ENCODE measurements around the gene MTO1. TPM values are rescaled to one million over a fixed set of nuclear protein-coding genes. Genes with fewer than 3 reads are reported as not detected.
A peak's percentile ranks its signal among the peaks of the same experiment; 100 is the strongest.
"Not testable (repeated sequence)": the region's sequence is repeated elsewhere in the genome, so short reads cannot be mapped to it uniquely, and the experiment has no call there.

MTO1 gene
- 25.7 and 26.7 TPM in 2 replicates for total RNA-seq (2014; rRNA removed; shearing (Covaris generic))

GRCh38 chr6:73461537-73462350, at the start of gene MTO1:
TSS of gene MTO1 (plus strand) at chr6:73461737. CDS start at chr6:73461855, 118 bp downstream.
- DNase-seq (ENCODE audit: low spot score): peak; percentile 80

GRCh38 chr6:73413102-73413501, 48.4 kb upstream of the MTO1 start:
- DNase-seq (ENCODE audit: low spot score): no peak

DNA sequence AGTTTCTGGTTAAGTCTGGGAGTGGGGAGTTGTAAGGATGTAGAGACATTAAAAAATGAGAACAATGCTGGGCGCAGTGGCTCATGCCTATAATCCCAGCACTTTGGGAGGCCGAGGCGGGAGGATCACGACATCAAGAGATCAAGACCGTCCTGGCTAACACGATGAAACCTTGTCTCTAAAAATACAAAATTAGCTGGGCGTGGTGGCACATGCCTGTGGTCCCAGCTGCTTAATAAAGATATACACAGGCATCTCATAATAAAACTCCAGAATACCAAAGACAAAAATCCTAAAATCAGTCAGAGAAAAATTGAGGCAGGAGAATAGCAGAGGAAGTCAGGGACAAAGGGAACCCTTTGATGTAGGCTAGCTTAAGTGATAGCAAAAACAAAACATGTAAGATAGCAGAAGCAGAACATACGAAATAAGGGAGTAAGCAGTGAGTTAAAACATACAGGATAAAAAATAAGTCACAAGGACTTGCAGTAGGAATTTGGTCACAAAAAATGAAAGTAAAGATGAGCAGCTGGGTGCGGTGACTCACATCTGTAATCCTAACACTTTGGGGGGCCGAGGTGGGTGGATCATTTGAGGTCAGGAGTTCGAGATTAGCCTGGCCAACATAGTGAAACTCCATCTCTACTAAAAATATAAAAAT, 43.3 kb upstream of the MTO1 start:
- DNase-seq (ENCODE audit: low spot score): peak; percentile 3

- DNase-seq (ENCODE audit: low spot score): no peak
Measured at GRCh38 chr6:73421534-73421933, 40.0 kb upstream of the MTO1 start.

DNA sequence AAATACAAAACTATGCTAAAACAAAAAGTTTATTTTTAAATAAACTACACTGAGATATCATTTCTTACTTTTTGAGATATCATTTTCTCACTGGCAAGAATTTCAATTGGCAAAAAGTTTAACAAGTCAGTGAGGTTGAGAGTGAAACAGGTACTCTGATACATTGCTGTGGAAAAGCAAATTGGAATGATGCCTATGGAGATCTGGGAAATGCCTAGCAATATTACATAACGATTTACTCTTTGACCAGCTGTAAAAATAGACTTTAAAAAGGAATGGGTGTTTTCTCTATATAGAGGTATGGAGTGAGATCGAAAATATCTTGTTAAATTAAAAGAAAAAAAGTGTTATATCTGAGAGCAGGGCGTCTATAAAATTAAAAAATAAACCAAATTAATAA, 26.3 kb upstream of the MTO1 start:
- DNase-seq (ENCODE audit: low spot score): no peak

DNA sequence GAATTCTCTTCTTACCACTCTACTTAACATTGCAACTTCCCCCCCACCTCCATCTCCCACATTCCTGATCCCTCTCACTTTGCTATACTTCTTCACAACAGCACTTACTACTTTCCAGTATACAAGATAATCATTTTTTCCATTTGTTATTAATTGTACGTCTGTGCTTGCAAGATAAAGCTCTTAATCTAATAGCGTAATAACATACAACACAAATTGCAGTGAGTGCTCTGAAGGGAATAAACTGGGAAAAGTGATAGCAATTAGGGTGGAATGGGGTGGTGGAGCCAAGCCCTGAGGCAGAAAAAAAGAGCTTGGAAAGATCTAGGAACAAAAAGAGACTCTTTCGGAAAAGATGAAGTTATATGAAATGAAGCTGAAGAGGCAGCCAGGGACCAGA, 18.0 kb upstream of the MTO1 start:
- no peak for DNase-seq (ENCODE audit: low spot score)

DNA sequence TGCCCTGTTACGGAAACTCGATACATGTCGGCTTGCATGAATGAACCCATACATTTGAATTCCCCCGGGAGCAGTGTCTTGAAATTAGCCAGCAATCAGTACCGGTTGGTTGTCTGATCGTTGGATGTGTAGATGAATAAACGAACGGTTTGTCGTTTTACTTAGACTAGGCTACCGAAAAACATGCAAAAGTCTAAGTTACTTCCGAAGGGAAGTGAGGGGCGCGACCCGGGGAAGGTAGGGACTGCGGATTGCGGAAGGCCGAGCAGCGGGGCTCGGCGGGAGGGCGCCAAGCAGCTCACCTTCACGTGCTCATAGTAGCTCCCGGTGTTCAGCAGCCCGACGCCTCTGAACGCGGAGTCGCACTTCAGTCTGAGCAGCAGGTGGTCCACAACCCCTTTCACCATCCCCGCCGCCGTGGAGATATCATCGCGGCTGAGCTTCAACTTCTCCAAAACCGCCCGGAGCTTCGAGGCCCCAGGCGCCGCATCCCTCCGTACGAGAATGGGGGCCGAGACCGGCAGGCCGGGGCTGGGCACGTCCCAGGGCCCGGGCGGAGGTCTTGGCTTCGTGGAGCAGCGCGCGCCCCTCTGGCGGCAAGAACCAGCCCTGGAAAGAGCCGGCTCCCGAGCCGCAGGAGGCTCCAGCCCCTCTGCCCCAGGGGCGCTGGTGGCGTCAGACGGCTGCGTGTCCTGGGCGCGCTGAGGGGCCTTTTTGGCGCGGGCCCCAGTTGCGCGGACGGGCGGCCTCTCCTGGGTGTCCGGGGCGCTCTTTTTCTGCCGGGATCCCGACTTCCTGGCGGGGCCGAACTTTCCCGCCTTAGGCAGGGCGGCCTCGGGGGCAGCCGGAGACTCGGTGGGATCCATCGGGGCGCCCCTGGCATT, 10.1 kb upstream of the MTO1 start:
- no peak for DNase-seq (ENCODE audit: low spot score)

DNA sequence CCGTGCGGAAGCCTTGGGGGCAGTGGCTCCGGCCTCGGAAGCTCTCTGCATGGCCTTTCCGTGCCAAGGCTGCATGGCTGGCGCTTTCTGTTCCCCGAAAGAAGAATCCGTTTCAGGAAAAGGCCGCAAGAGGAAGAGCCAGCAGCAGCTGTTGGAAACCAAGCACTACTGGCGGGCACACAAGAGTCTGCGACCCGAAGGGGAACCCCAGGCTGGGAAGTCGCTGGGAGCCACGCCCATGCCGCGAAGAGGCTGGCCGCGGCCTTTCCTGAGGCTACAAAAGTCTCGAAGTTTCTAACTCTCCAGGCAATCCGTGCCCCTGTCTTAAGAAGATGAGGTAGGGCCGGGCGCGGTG, 9.5 kb upstream of the MTO1 start, which contains the start of gene CGAS:
CGAS (minus strand) TSS at position 191 of the 355 bp plus-strand sequence; CDS start at position 75, 116 bp downstream.
- no peak for DNase-seq (ENCODE audit: low spot score)

DNA sequence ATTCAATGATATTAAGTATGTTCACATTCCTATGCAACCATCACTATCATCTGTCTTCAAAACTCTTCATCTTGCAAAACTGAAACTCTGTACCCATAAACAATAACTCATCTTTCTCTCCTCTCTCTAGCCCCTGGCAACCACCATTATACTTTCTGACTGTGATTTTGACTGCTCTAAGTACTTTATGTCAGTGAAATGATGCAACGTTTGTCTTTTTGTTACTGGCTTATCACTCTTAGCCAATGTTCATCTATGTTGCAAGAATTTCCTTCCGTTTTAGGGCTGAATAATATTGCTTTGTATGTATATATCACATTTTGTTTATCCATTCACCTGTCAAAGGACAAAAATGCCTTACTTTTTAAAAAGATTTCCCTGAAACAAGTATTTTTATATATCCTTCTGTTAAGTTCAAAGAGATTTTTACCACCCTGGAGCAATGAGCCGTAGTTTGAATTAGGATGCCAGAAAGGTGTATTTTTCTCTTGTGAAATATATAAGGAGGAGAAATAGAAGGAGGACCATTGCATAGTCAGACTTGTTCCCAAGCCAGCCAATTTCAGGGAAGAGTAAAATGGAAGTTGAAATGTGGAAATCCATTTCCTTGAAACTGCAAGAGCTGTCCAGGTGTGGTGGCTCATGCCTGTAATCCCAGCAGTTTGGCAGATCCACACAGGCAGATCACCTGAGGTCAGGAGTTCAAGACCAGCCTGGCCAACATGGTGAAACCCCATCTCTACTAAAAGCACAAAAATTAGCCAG, 5.5 kb upstream of the MTO1 start:
- DNase-seq (ENCODE audit: low spot score): no peak

- not testable (repeated sequence) for DNase-seq (ENCODE audit: low spot score)
Measured at GRCh38 chr6:73459474-73459873, 2.1 kb upstream of the MTO1 start.

DNA sequence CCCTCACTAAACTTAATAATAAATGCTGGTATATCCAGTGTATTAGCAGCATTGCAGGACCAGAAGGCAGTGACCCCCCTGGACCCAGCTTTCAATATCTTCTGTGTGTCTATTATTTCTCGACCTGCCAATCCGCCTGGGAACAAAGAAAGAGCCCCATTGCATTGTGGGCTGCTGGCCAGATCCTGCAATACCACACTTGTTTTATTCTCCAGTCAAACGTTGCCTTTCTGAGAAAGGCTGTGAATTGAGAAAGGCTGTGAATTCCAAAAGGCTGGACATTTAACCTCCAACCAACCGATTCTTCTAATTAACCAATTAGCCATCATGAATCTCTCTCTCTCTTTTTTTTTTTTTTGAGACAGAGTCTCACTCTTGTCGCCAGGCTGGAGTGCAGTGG, 1.5 kb upstream of the MTO1 start:
- DNase-seq (ENCODE audit: low spot score): no peak

- no peak for DNase-seq (ENCODE audit: low spot score)
Measured at GRCh38 chr6:73471686-73472290, 10.3 kb downstream of the MTO1 start.

DNA sequence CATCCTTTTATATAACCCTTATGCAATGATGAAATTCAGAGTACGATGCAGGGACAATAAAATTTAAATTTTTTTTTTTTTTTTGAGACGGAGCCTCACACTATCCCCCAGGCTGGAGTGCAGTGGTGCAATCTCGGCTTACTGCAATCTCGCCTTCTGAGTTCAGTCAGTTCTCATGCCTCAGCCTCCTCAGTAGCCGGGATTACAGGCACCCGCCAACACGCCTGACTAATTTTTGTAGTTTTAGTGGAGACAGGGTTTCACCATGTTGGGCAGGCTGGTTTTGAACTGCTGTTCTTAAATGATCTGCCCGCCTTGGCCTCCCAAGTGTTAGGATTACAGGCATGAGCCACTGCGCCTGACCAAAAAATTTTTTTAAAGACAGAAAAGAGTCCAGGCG, 15.2 kb downstream of the MTO1 start:
- no peak for DNase-seq (ENCODE audit: low spot score)

DNA sequence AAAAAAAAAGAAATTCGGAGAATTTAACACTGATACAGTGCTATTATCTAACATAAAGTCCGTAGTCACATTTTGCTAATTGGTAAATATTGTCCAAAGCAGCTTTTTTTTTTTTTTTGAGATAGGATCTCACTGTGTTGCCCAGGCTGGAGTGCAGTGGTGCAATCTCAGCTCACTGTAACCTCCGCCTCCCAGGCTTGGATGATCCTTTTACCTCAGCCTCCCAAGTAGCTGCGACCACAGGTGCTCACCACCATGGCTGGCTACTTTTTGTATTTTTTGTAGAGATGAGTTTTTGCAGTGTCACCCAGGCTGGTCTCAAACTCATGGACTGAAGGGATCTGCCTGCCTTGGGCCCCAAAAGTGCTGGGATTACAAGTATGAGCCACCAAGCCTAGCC, 15.9 kb downstream of the MTO1 start:
- no peak for DNase-seq (ENCODE audit: low spot score)

GRCh38 chr6:73481969-73482368, 20.4 kb downstream of the MTO1 start:
- peak; percentile 77 for DNase-seq (ENCODE audit: low spot score)

- DNase-seq (ENCODE audit: low spot score): no peak
Measured at GRCh38 chr6:73484438-73484837, 22.9 kb downstream of the MTO1 start.

DNA sequence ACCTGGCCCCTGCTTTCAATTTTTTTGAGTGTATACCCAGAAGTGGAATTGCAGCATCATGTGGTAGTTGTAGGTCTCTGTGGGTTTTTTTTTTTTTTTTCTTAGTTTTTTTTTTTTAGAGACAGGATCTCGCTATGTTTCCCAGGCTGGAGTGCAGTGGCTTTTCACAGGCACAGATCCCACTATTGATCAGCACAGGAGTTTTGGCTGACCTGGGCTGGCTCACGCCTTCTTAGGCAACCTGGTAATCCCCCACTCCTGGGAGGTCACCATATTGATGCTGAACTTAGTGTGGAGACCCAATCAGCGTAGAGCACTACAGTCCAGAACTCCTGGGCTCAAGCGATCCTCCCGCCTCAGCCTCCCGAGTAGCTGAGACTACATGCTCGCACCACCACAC, 25.9 kb downstream of the MTO1 start:
- DNase-seq (ENCODE audit: low spot score): no peak

DNA sequence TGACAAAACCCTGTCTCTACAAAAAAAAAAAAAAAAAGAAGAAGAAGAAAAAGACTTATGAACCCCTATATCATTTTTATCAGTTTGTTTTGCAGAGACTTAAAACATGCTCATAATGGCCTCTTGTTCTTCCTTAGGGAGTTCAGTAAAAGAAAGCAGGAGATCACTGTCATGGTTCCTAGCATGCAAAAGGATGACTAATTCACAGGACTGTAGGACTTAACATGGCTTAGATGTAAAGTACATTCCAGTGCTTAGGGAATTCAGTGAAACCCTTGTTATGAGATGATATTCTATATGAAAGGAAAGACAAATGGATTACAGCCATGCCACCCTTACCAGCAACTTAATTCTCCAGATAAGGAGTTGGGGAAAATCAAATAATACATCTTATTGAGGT, 29.8 kb downstream of the MTO1 start:
- no peak for DNase-seq (ENCODE audit: low spot score)

DNA sequence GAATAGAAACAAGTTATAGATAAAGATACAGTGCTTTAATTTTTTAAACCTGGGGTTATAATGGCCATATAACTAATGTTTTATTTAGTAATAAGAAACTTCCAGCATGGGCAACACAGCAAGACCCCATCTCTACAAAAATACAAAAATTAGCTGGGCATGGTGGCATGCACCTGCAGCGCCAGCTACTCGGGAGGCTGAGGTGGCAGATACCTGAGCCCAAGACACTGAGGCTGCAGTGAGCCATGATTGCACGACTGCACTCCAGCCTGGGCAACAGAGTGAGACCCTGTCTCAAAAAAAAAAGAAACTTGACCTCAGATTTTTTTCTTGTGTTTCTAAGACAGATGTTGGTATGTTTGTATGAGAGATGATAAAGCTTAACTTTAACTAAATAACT, 36.4 kb downstream of the MTO1 start:
- no peak for DNase-seq (ENCODE audit: low spot score)

DNA sequence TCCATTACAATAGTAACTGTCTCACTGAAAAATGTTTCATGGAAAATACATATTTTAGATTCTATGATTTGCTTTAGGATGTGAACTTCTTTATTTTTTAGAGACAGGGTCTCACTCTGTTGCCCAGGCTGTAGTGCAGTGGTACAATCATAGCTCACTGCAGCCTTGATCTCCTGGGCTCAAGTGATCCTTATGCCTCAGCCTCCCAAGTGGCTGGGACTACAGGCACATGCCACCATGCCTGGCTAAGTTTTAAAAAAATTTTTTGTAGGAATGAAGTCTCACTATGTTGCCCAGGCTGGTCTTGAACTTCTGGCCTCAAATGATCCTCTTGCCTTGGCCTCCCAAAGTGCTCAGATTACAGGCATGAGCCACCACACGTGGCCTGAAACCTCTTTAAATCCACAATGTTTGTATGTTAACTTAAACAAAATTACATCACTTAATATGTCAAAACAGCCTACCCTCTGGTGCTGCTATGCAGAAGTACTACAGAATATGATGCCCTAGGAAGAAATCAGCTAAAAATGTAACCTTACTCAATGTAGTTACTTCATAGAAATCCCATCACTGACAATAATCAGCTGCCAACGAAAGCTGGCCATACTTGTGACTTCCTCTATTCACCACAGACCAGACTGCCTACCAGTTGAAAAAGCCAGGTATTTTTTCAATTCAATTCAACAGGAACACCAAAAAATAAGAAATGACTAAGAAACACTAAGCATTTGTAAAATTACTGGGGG, 41.7 kb downstream of the MTO1 start:
- DNase-seq (ENCODE audit: low spot score): no peak
